ENCODE results near the gene CCDC122.

CCDC122 gene

DNA sequence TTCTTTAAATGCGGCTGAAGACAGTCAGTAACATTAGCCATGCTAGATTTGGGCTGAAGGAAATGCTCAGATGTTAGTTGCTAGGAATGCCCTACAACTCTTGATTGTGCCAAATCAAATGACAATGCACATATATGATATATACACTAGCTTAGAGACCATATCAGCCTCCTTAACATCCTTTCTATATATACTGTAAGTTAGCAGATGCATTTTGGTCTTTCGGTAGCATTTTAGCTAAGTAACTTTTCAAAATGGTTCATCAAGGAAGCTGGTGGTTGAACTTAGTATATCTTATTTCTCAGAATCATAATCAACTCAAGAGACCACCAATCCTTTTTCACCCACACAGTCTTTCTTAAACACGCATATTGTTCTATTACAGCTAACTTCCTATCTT is 78.7 kb downstream of the CCDC122 start:
- TF ChIP-seq, protein P1, sequence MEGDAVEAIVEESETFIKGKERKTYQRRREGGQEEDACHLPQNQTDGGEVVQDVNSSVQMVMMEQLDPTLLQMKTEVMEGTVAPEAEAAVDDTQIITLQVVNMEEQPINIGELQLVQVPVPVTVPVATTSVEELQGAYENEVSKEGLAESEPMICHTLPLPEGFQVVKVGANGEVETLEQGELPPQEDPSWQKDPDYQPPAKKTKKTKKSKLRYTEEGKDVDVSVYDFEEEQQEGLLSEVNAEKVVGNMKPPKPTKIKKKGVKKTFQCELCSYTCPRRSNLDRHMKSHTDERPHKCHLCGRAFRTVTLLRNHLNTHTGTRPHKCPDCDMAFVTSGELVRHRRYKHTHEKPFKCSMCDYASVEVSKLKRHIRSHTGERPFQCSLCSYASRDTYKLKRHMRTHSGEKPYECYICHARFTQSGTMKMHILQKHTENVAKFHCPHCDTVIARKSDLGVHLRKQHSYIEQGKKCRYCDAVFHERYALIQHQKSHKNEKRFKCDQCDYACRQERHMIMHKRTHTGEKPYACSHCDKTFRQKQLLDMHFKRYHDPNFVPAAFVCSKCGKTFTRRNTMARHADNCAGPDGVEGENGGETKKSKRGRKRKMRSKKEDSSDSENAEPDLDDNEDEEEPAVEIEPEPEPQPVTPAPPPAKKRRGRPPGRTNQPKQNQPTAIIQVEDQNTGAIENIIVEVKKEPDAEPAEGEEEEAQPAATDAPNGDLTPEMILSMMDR (IDR thresholded peaks at IDR 0.05; ENCODE audit: insufficient read depth, low read length, poor library complexity, severe bottlenecking): no peak
- H3K4me3 ChIP-seq (replicated peaks; ENCODE audit: low read depth, low read length): no peak overlapping the region
- DNase-seq (ENCODE audit: extremely low read depth, insufficient read length): no peak
- no peaks in the 10 kb centered on the region for H3K27me3 ChIP-seq (replicated peaks; ENCODE audit: control insufficient read depth, insufficient read depth, low read length)
- no peaks in the 10 kb centered on the region for H3K36me3 ChIP-seq (ENCODE audit: control insufficient read depth, insufficient read depth, low read length)

- DNase-seq (ENCODE audit: extremely low read depth, insufficient read length): no peak
- no peak overlapping the region for H3K4me3 ChIP-seq (replicated peaks; ENCODE audit: low read depth, low read length)
- TF ChIP-seq, protein P1 (IDR thresholded peaks at IDR 0.05; ENCODE audit: insufficient read depth, low read length, poor library complexity, severe bottlenecking): no peak
- H3K27me3 ChIP-seq (replicated peaks; ENCODE audit: control insufficient read depth, insufficient read depth, low read length): no peaks in the 10 kb centered on the region
- no peaks in the 10 kb centered on the region for H3K36me3 ChIP-seq (ENCODE audit: control insufficient read depth, insufficient read depth, low read length)
Measured at GRCh38 chr13:43799191-43799590, 80.3 kb downstream of the CCDC122 start.

GRCh38 chr13:43797869-43798268 is 81.7 kb downstream of the CCDC122 start:
- DNase-seq (ENCODE audit: extremely low read depth, insufficient read length): no peak
- no peaks in the 10 kb centered on the region for H3K36me3 ChIP-seq (ENCODE audit: control insufficient read depth, insufficient read depth, low read length)
- TF ChIP-seq, protein P1 (IDR thresholded peaks at IDR 0.05; ENCODE audit: insufficient read depth, low read length, poor library complexity, severe bottlenecking): no peak
- H3K4me3 ChIP-seq (replicated peaks; ENCODE audit: low read depth, low read length): no peak overlapping the region
- no peaks in the 10 kb centered on the region for H3K27me3 ChIP-seq (replicated peaks; ENCODE audit: control insufficient read depth, insufficient read depth, low read length)

DNA sequence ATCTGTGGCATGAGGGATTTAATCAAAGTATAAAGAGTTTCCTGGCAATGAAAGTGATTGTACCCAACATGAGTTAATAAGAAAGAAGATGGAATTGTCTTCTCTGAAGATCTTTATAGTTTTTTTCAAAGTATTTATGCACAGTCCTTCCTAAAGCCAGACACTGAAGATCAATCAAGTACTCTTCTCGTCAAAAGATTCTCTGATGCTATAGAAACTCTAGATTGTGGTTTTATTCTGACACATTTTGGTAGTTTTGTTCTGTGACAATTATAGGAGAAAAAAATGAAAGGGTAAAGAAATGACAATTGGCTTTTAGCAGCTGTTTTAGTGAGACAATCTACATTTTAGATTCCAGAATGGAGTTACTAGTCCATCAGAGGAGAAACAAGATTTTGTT is 82.4 kb downstream of the CCDC122 start:
- DNase-seq (ENCODE audit: extremely low read depth, insufficient read length): no peak
- no peak overlapping the region for H3K4me3 ChIP-seq (replicated peaks; ENCODE audit: low read depth, low read length)
- TF ChIP-seq, protein P1 (IDR thresholded peaks at IDR 0.05; ENCODE audit: insufficient read depth, low read length, poor library complexity, severe bottlenecking): no peak

GRCh38 chr13:43794416-43794815 is 85.1 kb downstream of the CCDC122 start:
- H3K36me3 ChIP-seq (ENCODE audit: control insufficient read depth, insufficient read depth, low read length): no peaks in the 10 kb centered on the region
- TF ChIP-seq, protein P1 (IDR thresholded peaks at IDR 0.05; ENCODE audit: insufficient read depth, low read length, poor library complexity, severe bottlenecking): no peak
- no peak for DNase-seq (ENCODE audit: extremely low read depth, insufficient read length)

More for the DNA sequence above, 82.4 kb downstream of the CCDC122 start:
- Histone ChIP-seq H3K36me3 (ENCODE audit: control insufficient read depth, insufficient read depth, low read length) (no peaks in the 10 kb centered on the region), H3K27me3 (replicated peaks; ENCODE audit: control insufficient read depth, insufficient read depth, low read length) (no peaks in the 10 kb centered on the region)

More at GRCh38 chr13:43794416-43794815, 85.1 kb downstream of the CCDC122 start:
- Histone ChIP-seq H3K4me3 (replicated peaks; ENCODE audit: low read depth, low read length) (no peak overlapping the region), H3K27me3 (replicated peaks; ENCODE audit: control insufficient read depth, insufficient read depth, low read length) (no peaks in the 10 kb centered on the region)

Data from GM06990 (cell line).